Esophagus muscularis mucosa (tissue), 4 donors: ENCODE data around the gene UQCC2.

ENCODE experiments used
- EP300 ChIP-seq: sonication (generic); formaldehyde crosslinking; IDR thresholded peaks from one replicate; pipeline ENCODE4 v1.6.1; 2017; ENCODE audit warnings: antibody characterized with exemption
- POLR2A ChIP-seq: fragments of 450-650 bp; IDR thresholded peaks from one replicate; pipeline ENCODE4 v1.6.1; 2017; ENCODE audit warnings: antibody characterized with exemption, moderate library complexity, mild to moderate bottlenecking, low read depth
- TF ChIP-seq, protein P1 (sequence below), 3 experiments: fragments of 200-600 bp in 2 of 3; fragments of 450-650 bp in 1 of 3; sonication (generic) in 2 of 3; IDR thresholded peaks; one replicate each; pipeline ENCODE4 v1.5.1; 2017 to 2019; ENCODE audit warnings: antibody characterized with exemption in 3 of 3, mild to moderate bottlenecking in 2 of 3, moderate library complexity in 1 of 3

DNA sequence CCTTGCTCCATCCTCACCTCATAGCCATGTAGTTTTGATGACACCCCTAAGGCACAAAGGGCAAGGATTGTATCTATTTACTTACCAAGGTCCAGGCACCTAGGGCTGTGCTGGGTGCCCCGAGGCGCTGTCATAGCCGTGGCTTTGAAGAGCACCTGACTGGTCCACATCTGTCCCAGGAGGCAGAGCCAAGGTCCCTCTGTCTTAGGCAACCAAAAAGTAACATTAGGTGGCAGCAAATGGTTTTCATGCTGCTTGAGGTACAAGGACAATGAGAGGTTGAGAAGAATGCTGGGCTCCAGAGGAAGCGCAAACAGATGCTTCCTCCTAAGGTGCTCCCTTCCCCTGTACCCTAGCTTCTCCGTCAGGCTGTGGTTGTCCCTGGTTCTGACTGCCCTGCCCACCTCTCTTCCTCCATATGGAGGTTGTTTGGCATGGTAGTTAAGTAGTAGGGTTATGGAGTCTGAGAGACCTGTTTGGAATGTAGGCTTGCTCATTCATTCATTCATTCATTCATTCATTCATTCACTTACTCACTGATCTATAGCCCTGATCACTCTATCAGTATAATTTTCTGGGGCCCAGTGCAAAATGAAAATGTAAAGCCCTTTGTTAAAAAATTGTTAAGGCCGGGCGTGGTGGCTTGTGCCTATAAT is 3.0 kb upstream of the UQCC2 start:
- TF ChIP-seq EP300 (no peak), POLR2A (no peak)
- TF ChIP-seq, protein P1, sequence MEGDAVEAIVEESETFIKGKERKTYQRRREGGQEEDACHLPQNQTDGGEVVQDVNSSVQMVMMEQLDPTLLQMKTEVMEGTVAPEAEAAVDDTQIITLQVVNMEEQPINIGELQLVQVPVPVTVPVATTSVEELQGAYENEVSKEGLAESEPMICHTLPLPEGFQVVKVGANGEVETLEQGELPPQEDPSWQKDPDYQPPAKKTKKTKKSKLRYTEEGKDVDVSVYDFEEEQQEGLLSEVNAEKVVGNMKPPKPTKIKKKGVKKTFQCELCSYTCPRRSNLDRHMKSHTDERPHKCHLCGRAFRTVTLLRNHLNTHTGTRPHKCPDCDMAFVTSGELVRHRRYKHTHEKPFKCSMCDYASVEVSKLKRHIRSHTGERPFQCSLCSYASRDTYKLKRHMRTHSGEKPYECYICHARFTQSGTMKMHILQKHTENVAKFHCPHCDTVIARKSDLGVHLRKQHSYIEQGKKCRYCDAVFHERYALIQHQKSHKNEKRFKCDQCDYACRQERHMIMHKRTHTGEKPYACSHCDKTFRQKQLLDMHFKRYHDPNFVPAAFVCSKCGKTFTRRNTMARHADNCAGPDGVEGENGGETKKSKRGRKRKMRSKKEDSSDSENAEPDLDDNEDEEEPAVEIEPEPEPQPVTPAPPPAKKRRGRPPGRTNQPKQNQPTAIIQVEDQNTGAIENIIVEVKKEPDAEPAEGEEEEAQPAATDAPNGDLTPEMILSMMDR (IDR thresholded peaks at IDR 0.05) = no peak
